Activated CD8-positive, alpha-beta memory T cell treated with anti-CD3 and anti-CD28 coated beads, Interleukin-2, amount 10 ng/mL, durations not matched to agents 7 days and 5 days (primary cell): ENCODE measurements around the gene SOCS1. TPM values are rescaled to one million over a fixed set of nuclear protein-coding genes. Genes with fewer than 3 reads are reported as not detected.
"Not testable (repeated sequence)": the region's sequence is repeated elsewhere in the genome, so short reads cannot be mapped to it uniquely, and the experiment has no call there.

Experiments used
- ATAC-seq: fragments of 150-1000 bp; cut with Tn5 transposase; one replicate; pipeline ENCODE4 v1.10.0; 2021; ENCODE audit warnings: moderate library complexity
- CTCF ChIA-PET: fragments of 350-600 bp; sonication (Branson Sonifier 250); formaldehyde crosslinking; loops from one replicate; lab custom pipeline; 2021; ENCODE audit warnings: antibody characterized with exemption; lab: Charles Lee
- DNase-seq: peaks from one replicate; pipeline ENCODE4 v3.0.0-alpha.2; 2020
- H3K27ac Mint-ChIP-seq: one replicate; pipeline ENCODE4 v1.8.0; 2021; ENCODE audit warnings: mild to moderate bottlenecking, mixed read lengths
- H3K27me3 Mint-ChIP-seq: one replicate; pipeline ENCODE4 v1.8.0; 2021; ENCODE audit warnings: mixed read lengths
- H3K36me3 Mint-ChIP-seq: one replicate; pipeline ENCODE4 v1.8.0; 2021; ENCODE audit warnings: mild to moderate bottlenecking, mixed read lengths
- H3K4me1 Mint-ChIP-seq: one replicate; pipeline ENCODE4 v1.8.0; 2021; ENCODE audit warnings: mixed read lengths
- H3K4me3 Mint-ChIP-seq: one replicate; pipeline ENCODE4 v1.8.0; 2021; ENCODE audit warnings: mild to moderate bottlenecking, moderate library complexity, mixed read lengths
- H3K9me3 Mint-ChIP-seq: one replicate; pipeline ENCODE4 v1.8.0; 2022; ENCODE audit warnings: low read depth, mixed read lengths
- total RNA-seq, 2 experiments: library from RNA; stranded (reverse); gene quantifications; one replicate each; pipeline ENCODE4 v1.2.3, GENCODE V29; 2021

The SOCS1 gene
- total RNA-seq, 2 experiments from 2014 or later = 158 to 200 TPM

DNA sequence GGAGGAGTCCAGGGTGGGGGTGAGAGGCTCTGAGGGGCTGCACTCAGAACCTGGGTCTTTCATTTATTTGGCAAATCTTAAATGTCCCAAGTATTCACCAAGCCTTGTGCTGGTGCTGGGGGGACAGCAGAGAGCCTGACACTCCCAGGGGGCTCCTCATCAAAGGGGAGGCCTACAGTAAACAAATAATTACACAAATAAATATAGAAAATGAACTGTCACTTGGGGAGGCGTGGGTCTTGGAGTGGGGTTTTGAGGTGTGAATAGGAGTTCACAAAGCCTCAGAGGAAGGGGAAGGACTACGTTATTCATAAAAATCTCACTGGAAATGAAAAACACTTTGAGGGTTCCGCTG, 40.3 kb upstream of the SOCS1 start:
- Mint-ChIP-seq H3K4me3 (no peak overlapping the region), H3K4me1 (peaks cover 23% of the 10 kb centered on the region), H3K27me3 (peaks cover 49% of the 10 kb centered on the region), H3K36me3 (peaks cover 1% of the 10 kb centered on the region), H3K27ac (no peak overlapping the region), H3K9me3 (no peaks in the 10 kb centered on the region)
- DNase-seq (no peak), ATAC-seq (no peak)
- CTCF ChIA-PET = interaction anchor here (1.0 to 2.1 kb wide), 4 partner anchors 60 to 338 kb away, joined by 3 to 7 read pairs (median 4); no protein-coding TSS in a partner anchor

DNA sequence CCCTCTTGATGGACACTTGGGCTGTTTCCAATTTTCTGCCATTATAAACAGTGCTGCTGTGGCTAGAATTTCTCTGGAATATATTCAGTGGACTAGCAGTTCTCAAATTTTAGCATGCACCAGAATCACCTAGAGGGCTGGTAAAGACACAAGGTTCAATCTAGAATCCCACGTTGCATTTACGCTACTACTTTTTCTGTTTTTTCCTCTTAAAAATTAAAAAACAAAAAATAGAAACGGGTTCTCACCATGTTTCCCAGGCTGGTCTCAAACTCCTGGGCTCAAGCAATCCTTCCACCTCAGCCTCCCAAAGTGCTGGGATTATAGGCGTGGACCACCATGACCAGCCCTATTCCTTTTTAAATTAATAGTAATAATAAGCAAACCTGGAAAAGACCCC, 39.7 kb upstream of the SOCS1 start:
- Mint-ChIP-seq H3K27me3 (peaks cover 51% of the 10 kb centered on the region), H3K27ac (no peak overlapping the region), H3K9me3 (no peaks in the 10 kb centered on the region), H3K4me3 (no peak overlapping the region), H3K36me3 (peaks cover 1% of the 10 kb centered on the region), H3K4me1 (peaks cover 23% of the 10 kb centered on the region)
- ATAC-seq = no peak
- no peak for DNase-seq
- CTCF ChIA-PET = no interaction called here

DNA sequence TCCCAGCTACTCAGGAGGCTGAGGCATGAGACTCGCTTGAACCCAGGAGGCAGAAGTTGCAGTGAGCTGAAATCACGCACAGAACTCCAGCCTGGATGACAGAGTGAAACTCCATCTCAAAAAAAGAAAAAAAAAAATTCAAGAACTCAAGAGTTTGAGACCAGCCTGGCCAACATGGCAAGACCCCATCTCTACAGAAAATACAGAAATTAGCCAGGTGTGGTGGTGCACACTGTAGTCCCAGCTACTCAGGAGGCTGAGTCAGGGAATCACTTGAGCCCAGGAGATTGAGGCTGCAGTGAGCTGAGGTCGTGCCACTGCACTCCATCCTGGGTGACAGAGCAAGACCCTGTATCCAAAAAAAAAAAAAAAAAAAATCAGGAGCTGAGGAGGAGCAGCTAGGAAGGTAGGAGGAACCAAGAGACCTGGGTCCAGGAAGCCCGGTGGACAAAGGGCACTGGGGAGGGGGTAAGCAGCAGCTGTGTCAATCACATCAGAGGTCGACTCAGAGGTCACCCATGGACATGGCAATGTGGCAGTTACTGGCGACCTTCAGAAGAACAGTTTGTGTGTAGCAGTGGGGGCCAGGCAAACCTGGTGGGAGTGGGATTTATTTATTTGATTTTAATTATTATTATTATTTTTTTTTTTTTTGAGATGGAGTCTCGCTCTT, 36.2 kb upstream of the SOCS1 start:
- Mint-ChIP-seq H3K27me3 (peaks cover 68% of the 10 kb centered on the region), H3K27ac (no peak overlapping the region), H3K4me3 (no peak overlapping the region), H3K4me1 (peaks cover 10% of the 10 kb centered on the region), H3K9me3 (no peaks in the 10 kb centered on the region), H3K36me3 (no peaks in the 10 kb centered on the region)
- ATAC-seq (no peak), DNase-seq (no peak)
- CTCF ChIA-PET = no interaction called here

DNA sequence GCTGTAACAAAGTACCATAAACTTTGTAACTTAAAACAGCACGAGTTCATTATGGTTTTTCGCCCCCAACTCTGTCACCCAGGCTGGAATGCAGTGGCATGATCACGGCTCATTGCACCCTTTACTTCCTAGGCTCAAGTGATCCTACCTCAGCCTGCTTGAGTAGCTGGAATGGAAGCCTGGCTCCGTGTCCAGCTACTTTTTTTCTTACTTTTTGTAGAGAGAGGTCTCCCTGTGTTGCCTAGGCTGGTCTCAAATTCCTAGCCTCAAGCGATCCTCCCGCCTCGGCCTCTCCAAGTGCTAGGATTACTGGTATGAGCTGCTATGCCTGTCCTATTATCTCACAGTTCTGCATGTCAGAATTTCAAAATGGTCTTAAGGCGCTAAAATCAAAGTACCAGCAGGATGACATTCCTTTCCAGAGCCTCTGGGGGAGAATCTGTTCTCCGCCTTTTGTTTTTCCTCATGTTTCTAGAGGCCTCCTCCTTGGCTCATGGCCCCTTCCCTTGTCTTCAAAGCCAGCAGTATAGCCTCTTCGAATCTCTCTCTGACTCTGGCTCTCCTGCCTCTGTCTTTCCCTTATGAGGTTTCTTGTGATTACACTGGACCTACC, 35.2 kb upstream of the SOCS1 start:
- CTCF ChIA-PET = no interaction called here
- DNase-seq = no peak
- Mint-ChIP-seq H3K27me3 (peaks cover 69% of the 10 kb centered on the region), H3K4me1 (peaks cover 5% of the 10 kb centered on the region), H3K36me3 (no peaks in the 10 kb centered on the region), H3K4me3 (no peak overlapping the region), H3K9me3 (no peaks in the 10 kb centered on the region), H3K27ac (no peak overlapping the region)
- no peak for ATAC-seq

DNA sequence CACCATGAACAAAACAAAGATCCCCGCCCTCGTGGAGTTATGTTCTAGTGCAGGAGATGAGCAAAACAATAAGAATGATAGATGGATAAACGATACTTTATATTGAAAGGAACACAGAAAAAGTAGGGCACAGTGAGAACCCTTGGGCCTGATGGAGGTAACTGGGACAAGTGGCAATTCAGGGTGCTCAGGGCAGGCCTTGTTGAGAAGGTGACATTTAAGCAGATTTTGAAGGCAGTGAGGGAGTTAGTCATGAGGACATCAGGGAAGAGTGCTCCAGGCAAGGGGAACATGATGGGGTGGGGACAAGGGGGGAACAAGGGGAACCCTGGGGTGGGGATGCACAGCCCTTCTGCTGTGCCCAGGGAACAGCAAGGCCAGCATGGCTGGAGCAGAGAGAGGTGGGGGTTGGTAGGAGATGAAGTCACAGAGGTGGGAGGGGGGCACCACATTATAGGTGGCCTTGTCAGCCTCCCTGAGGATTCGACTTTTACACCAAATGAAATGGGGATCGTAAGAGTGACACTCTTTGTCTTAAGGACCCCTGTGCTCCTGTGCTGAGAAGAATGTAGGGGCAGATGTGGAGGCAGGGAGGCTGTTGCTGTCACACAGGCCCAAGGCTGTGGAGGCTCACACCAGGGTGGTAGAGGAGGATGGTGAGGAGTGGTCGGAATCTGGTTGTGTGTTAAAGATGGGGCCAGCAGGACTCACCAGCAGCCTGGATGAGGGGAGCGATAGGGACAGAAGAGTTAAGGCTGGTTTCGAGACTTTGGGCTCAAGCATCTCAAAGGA, 34.3 kb upstream of the SOCS1 start:
- Mint-ChIP-seq H3K36me3 (no peaks in the 10 kb centered on the region), H3K9me3 (no peaks in the 10 kb centered on the region), H3K27ac (no peak overlapping the region), H3K4me1 (peaks cover 5% of the 10 kb centered on the region), H3K4me3 (no peak overlapping the region), H3K27me3 (peaks cover 77% of the 10 kb centered on the region)
- CTCF ChIA-PET = no interaction called here
- ATAC-seq (no peak), DNase-seq (no peak)

DNA sequence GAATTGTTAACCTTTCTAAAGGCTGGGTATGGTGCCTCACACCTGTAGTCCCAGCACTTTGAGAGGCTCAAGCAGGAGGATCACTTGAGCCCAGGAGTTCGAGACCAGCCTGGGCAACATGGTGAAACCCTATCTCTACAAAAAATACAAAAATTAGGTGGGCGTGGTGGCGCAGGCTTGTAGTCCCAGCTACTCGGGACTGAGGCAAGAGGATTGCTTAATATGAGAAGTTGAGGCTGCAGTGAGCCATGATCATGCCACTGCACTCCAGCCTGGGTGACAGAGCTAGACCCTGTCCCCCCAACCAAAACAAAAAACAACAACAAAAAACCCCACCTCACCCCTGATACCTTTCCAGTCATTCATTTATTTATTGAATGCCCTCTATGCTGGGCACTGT, 33.7 kb upstream of the SOCS1 start:
- DNase-seq, H3K4me1 Mint-ChIP-seq, H3K27ac Mint-ChIP-seq, CTCF ChIA-PET, H3K36me3 Mint-ChIP-seq, H3K4me3 Mint-ChIP-seq, H3K9me3 Mint-ChIP-seq, ATAC-seq: not testable (repeated sequence)
- H3K27me3 Mint-ChIP-seq = peaks cover 73% of the 10 kb centered on the region

DNA sequence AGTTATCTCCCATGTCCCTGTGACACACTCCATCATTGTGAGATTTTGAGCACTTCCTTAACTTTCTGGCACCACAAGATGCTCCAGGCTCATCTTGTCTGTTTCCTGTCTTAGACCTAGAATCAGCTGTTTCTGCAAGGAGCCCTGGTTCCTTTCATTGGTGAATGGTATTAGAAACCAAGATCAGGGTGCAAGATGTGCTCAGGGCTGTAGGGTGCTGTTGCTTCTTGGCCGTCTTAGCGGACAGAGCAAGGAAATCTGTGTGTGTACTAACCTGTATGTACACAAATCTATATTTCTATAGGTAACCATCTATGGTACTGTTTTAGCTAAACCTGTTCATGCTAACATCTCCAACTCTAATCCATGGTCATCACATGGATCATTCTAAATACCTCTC, 33.2 kb upstream of the SOCS1 start:
- H3K27me3 Mint-ChIP-seq = peaks cover 70% of the 10 kb centered on the region
- peaks cover 5% of the 10 kb centered on the region for H3K4me1 Mint-ChIP-seq
- no peaks in the 10 kb centered on the region for H3K36me3 Mint-ChIP-seq
- no peak overlapping the region for H3K4me3 Mint-ChIP-seq
- CTCF ChIA-PET = no interaction called here
- DNase-seq = no peak
- no peak for ATAC-seq
- no peaks in the 10 kb centered on the region for H3K9me3 Mint-ChIP-seq
- no peak overlapping the region for H3K27ac Mint-ChIP-seq

DNA sequence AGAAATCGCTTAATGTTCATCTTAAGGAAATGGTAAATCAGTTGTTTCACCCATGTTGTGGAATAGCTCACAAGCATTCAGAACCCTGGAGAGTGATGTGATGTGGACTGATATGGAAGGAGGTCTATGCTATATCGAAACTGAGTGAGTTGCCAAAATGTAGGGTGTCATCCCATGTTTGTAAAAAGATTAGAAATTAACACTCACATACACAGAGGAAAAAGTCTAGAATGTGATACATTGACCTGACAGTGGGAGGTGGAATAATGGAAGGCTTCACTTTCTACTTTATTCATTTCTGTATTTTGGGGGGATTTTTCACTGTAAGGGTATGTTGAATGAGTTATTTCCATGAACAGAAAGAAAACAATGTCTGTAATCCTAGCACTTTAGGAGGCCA, 29.8 kb upstream of the SOCS1 start:
- no peaks in the 10 kb centered on the region for H3K9me3 Mint-ChIP-seq
- peaks cover 60% of the 10 kb centered on the region for H3K27me3 Mint-ChIP-seq
- ATAC-seq (no peak), DNase-seq (no peak)
- CTCF ChIA-PET = interaction anchor here (1.2 kb wide), 1 partner anchor 69 kb away, joined by 4 read pairs; no protein-coding TSS in a partner anchor
- H3K27ac Mint-ChIP-seq = no peak overlapping the region
- peaks cover 5% of the 10 kb centered on the region for H3K4me1 Mint-ChIP-seq
- no peak overlapping the region for H3K4me3 Mint-ChIP-seq
- no peaks in the 10 kb centered on the region for H3K36me3 Mint-ChIP-seq

DNA sequence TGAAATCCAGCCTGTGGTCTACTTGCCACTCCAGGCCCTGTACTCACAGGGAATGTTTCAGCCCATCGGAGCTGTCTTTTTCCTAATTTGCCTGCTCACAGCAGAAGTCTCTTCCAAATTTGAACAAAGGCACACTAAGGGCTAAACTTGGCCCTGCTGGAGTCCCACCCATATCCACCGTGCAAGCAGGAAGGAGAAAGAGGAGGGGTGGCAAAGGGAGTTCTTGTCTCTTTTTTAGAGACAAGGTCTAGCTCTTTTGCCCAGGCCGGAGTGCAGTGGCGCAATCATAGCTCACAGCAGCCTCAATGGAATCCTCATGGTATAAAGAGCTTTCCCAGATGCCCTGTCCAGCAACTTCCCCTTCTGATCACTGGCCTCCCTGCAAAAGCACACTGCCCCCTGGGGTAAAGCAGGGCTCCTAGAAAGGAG, 27.8 kb upstream of the SOCS1 start:
- H3K36me3 Mint-ChIP-seq = no peaks in the 10 kb centered on the region
- DNase-seq (no peak), ATAC-seq (no peak)
- CTCF ChIA-PET = interaction anchor here (0.9 to 1.2 kb wide), 2 partner anchors 14 to 89 kb away, joined by 3 to 4 read pairs; no protein-coding TSS in a partner anchor
- H3K4me1 Mint-ChIP-seq = peaks cover 6% of the 10 kb centered on the region
- no peak overlapping the region for H3K4me3 Mint-ChIP-seq
- H3K27me3 Mint-ChIP-seq = peaks cover 58% of the 10 kb centered on the region
- no peak overlapping the region for H3K27ac Mint-ChIP-seq
- no peaks in the 10 kb centered on the region for H3K9me3 Mint-ChIP-seq

DNA sequence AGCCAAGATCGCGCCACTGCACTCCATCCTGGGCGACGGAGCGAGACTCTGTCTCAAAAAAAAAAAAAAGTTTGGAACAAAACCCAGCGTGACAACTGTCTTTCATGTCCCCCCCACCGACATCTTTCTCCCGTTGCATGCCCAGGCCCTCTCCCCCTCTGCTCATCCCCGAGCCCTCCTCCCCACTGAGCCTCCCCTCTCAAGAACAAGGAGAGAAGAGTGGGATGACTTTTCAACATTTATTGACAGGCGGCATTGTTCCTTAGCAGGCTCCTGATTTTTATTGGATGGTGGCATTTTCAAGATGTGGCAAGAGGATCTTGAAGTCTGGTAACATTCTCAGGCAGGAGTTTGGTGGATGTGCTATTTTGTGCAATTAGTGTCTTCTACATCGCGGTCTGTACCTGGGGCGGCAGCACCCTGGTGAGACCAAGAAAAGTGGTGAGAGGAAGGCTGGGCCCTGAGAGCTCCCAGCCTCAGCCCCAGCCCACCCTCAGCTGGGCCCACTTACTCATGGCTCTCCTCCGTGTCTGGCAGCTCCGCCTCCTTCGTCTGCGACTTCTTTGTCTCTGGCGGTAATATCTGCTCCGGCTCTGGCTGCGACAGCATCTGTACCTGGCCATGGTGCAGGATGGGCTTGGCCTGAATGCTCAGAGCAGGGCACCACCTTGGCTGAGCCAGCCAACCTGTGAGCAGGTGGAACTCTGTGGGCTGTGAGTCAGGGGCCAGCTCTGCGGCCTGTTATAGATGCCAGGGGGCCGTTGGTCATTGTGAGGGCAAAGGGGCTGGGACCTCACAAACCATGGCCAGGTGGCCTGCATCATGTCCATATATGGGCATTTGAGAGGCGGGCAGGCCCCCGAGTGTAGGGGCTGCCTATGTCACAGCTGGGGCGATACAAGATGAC, 24.9 kb upstream of the SOCS1 start, which contains the start of gene PRM1:
TSS of gene PRM1 (minus strand) at position 715 of the 907 bp plus-strand sequence. CDS start at position 623, 92 bp downstream.
- Mint-ChIP-seq H3K27me3 (peaks cover 46% of the 10 kb centered on the region), H3K4me1 (peaks cover 1% of the 10 kb centered on the region), H3K9me3 (no peaks in the 10 kb centered on the region), H3K36me3 (no peaks in the 10 kb centered on the region), H3K27ac (no peak within 1 kb of the TSS), H3K4me3 (no peak within 1 kb of the TSS)
- ATAC-seq (no peak), DNase-seq (no peak)
- CTCF ChIA-PET = no interaction called here

DNA sequence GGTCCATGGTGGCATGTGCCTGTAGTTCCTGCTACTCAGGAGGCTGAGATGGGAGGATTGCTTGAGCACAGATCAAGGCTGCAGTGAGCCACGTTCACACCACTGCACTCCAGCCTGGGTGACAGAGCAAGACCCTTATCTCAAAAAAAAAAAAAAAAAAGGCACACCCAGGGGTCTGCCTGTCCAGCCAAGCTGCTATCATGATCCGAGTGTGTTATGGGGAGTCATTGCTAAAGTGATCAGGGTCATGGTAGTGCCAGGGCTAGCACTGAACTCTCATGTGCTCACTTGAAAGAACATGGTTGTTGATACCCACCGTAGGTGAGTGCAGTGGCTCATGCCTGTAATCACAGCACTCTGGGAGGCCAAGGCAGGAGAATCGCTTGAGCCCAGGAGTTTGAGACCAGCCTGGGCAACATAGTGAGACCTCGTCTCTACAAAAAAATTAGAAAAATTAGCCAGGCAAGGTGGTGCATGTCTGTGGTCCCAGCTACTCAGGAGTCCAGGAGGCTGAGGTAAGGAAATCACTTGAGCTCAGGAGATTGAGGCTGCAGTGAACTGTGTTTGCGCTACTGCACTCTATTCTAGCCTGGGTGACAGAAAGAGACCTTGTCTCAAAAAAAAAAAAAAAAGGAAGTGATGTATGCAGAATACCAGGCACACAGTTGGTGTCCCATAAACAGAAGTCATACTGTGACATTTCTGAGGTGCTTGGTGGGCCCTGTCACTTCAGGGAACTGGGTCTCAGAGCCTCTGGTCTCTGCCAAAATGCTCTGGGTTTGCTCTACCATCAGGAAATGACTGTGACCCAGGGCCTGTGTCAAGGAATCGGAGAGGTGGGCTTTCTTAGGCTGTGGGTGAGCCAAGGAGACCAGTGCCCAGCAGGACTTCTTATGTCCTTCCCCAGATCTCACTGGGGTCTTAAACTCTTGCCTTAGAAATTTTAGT, 23.0 kb upstream of the SOCS1 start:
- CTCF ChIA-PET = interaction anchor here (1.3 kb wide), 1 partner anchor 93 kb away, joined by 3 read pairs; no protein-coding TSS in a partner anchor
- Mint-ChIP-seq H3K27ac (no peak overlapping the region), H3K36me3 (no peaks in the 10 kb centered on the region), H3K4me3 (no peak overlapping the region), H3K9me3 (no peaks in the 10 kb centered on the region), H3K4me1 (peaks cover 1% of the 10 kb centered on the region), H3K27me3 (peaks cover 45% of the 10 kb centered on the region)
- no peak for DNase-seq
- ATAC-seq = no peak
